SK-N-MC (cell line): Measurements from ENCODE around the gene ATXN1L.

Experiments used
- DNase-seq: peaks from one replicate; pipeline ENCODE4 v3.0.0-alpha.2; 2011; ENCODE audit warnings: low read depth, low spot score
- H3K27ac ChIP-seq: fragments of 200-600 bp; sonication (generic); 2 replicates; pipeline ENCODE4 v1.5.1; 2016; ENCODE audit warnings: mixed run types
- H3K36me3 ChIP-seq: fragments of 200-600 bp; sonication (generic); 2 replicates; pipeline ENCODE4 v1.6.1; 2017; ENCODE audit warnings: antibody characterized with exemption, low read length, mixed read lengths; ENCODE audit not compliant: insufficient read depth
- H3K4me3 ChIP-seq: fragments of 200-600 bp; sonication (generic); 2 replicates; pipeline ENCODE4 v1.5.1; 2016
- H3K9ac ChIP-seq: fragments of 200-600 bp; sonication (generic); 2 replicates; pipeline ENCODE4 v1.8.0; 2017; ENCODE audit warnings: mixed run types, mixed read lengths; ENCODE audit not compliant: insufficient read length
- H3K9me3 ChIP-seq: fragments of 200-600 bp; sonication (generic); 2 replicates; pipeline ENCODE4 v1.6.1; 2017; ENCODE audit warnings: low read depth, mild to moderate bottlenecking, antibody characterized with exemption, low read length, moderate library complexity, mixed read lengths
- EZH2 ChIP-seq: fragments of 200-600 bp; sonication (generic); IDR thresholded peaks from one replicate; pipeline ENCODE4 v1.6.1; 2017; ENCODE audit warnings: antibody characterized with exemption
- FOXP2 ChIP-seq: optimal IDR thresholded peaks from 2 replicates; pipeline ENCODE3; 2011; ENCODE audit warnings: mild to moderate bottlenecking, moderate library complexity; ENCODE audit not compliant: insufficient read depth; ENCODE audit errors: extremely low read length, control extremely low read depth
- POLR2AphosphoS5 ChIP-seq: IDR thresholded peaks from 2 replicates; pipeline ENCODE4 v1.6.1; 2012; ENCODE audit warnings: mild to moderate bottlenecking, low read depth, low read length, borderline replicate concordance

The ATXN1L gene

GRCh38 chr16:71847096-71847495 is 1.3 kb downstream of the ATXN1L start:
- Histone ChIP-seq H3K36me3 (no peaks in the 10 kb centered on the region; the same call in 1 of the 2 replicates), H3K27ac (no peak overlapping the region), H3K9me3 (no peaks in the 10 kb centered on the region), H3K9ac (peak overlapping the region; percentile 84), H3K4me3 (peak overlapping the region; percentile 82)
- TF ChIP-seq FOXP2 (no peak), EZH2 (no peak), POLR2AphosphoS5 (no peak)
- DNase-seq = no peak

GRCh38 chr16:71848622-71849021 is 2.8 kb downstream of the ATXN1L start:
- no peaks in the 10 kb centered on the region; the same call in 1 of the 2 replicates for H3K36me3 ChIP-seq
- DNase-seq = no peak
- no peak overlapping the region for H3K27ac ChIP-seq
- no peak overlapping the region for H3K4me3 ChIP-seq
- H3K9me3 ChIP-seq = no peaks in the 10 kb centered on the region
- no peak for TF ChIP-seq FOXP2
- no peak overlapping the region for H3K9ac ChIP-seq

GRCh38 chr16:71851746-71852145 is 6.0 kb downstream of the ATXN1L start:
- no peak for TF ChIP-seq FOXP2
- TF ChIP-seq EZH2 = no peak
- no peak for TF ChIP-seq POLR2AphosphoS5
- no peaks in the 10 kb centered on the region; the same call in 1 of the 2 replicates for H3K36me3 ChIP-seq

GRCh38 chr16:71852158-71852557 is 6.4 kb downstream of the ATXN1L start:
- Histone ChIP-seq H3K9me3 (no peaks in the 10 kb centered on the region), H3K4me3 (no peak overlapping the region), H3K36me3 (no peaks in the 10 kb centered on the region; the same call in 1 of the 2 replicates), H3K9ac (no peak overlapping the region), H3K27ac (no peak overlapping the region)
- TF ChIP-seq EZH2 (no peak), POLR2AphosphoS5 (no peak), FOXP2 (no peak)
- no peak for DNase-seq

More at GRCh38 chr16:71851746-71852145, 6.0 kb downstream of the ATXN1L start:
- Histone ChIP-seq H3K4me3 (no peak overlapping the region), H3K9me3 (no peaks in the 10 kb centered on the region), H3K27ac (no peak overlapping the region), H3K9ac (no peak overlapping the region)
- no peak for DNase-seq

- DNase-seq = no peak
- H3K4me3 ChIP-seq = no peak overlapping the region
- no peaks in the 10 kb centered on the region for H3K9me3 ChIP-seq
- no peak overlapping the region for H3K9ac ChIP-seq
- H3K27ac ChIP-seq = no peak overlapping the region
- TF ChIP-seq POLR2AphosphoS5 = no peak
- H3K36me3 ChIP-seq = no peaks in the 10 kb centered on the region; the same call in 1 of the 2 replicates
These were observed 6.8 kb downstream of the ATXN1L start for GRCh38 chr16:71852561-71852960.

- H3K36me3 ChIP-seq = no peaks in the 10 kb centered on the region; the same call in 1 of the 2 replicates
- no peak for DNase-seq
These were observed 7.6 kb downstream of the ATXN1L start for GRCh38 chr16:71853413-71853812.

GRCh38 chr16:71854369-71854948 is 8.7 kb downstream of the ATXN1L start:
- Histone ChIP-seq H3K9me3 (no peaks in the 10 kb centered on the region), H3K4me3 (no peak overlapping the region), H3K27ac (no peak overlapping the region), H3K9ac (no peak overlapping the region), H3K36me3 (no peaks in the 10 kb centered on the region; the same call in 1 of the 2 replicates)
- TF ChIP-seq POLR2AphosphoS5 (no peak), FOXP2 (no peak), EZH2 (no peak)
- DNase-seq = no peak

More at GRCh38 chr16:71853413-71853812, 7.6 kb downstream of the ATXN1L start:
- no peak for TF ChIP-seq EZH2
- TF ChIP-seq FOXP2 = no peak
- TF ChIP-seq POLR2AphosphoS5 = no peak
- no peak overlapping the region for H3K27ac ChIP-seq
- no peaks in the 10 kb centered on the region for H3K9me3 ChIP-seq
- H3K4me3 ChIP-seq = no peak overlapping the region
- H3K9ac ChIP-seq = no peak overlapping the region

GRCh38 chr16:71855937-71856662 is 10.3 kb downstream of the ATXN1L start:
- no peak for DNase-seq
- no peaks in the 10 kb centered on the region; the same call in 1 of the 2 replicates for H3K36me3 ChIP-seq
- H3K9ac ChIP-seq = no peak overlapping the region
- H3K4me3 ChIP-seq = no peak overlapping the region
- no peaks in the 10 kb centered on the region for H3K9me3 ChIP-seq
- H3K27ac ChIP-seq = no peak overlapping the region
- TF ChIP-seq POLR2AphosphoS5 = no peak
- TF ChIP-seq FOXP2 = no peak
- TF ChIP-seq EZH2 = no peak
